ENCODE data around the gene ZNF630.

- TF ChIP-seq POLR2A (IDR thresholded peaks at IDR 0.05; ENCODE audit: low read depth, low read length) (no peak), TAF1 (IDR thresholded peaks at IDR 0.05; ENCODE audit: borderline replicate concordance, low read depth, low read length) (no peak), POLR2AphosphoS5 (IDR thresholded peaks at IDR 0.05; ENCODE audit: low read depth, low read length) (no peak)
Observed at GRCh38 chrX:48030237-48030636, 41.2 kb downstream of the ZNF630 start.

Data from GM12892 (cell line).